MM.1S (cell line): ENCODE measurements around the gene MBOAT7.
"Not testable (repeated sequence)": the region's sequence is repeated elsewhere in the genome, so short reads cannot be mapped to it uniquely, and the experiment has no call there.

ENCODE experiments used
- EZH2 ChIP-seq: fragments of 300-600 bp; sonication (generic); optimal IDR thresholded peaks from 2 replicates; pipeline ENCODE3; 2017; ENCODE audit warnings: low read depth, mild to moderate bottlenecking, antibody characterized with exemption, low read length, mixed read lengths
- TF ChIP-seq, protein P1 (sequence below): fragments of 300-600 bp; sonication (generic); IDR thresholded peaks from 2 replicates; pipeline ENCODE4 v1.5.1; 2016; ENCODE audit warnings: antibody characterized with exemption, low read length, mixed read lengths

- TF ChIP-seq, protein P1, sequence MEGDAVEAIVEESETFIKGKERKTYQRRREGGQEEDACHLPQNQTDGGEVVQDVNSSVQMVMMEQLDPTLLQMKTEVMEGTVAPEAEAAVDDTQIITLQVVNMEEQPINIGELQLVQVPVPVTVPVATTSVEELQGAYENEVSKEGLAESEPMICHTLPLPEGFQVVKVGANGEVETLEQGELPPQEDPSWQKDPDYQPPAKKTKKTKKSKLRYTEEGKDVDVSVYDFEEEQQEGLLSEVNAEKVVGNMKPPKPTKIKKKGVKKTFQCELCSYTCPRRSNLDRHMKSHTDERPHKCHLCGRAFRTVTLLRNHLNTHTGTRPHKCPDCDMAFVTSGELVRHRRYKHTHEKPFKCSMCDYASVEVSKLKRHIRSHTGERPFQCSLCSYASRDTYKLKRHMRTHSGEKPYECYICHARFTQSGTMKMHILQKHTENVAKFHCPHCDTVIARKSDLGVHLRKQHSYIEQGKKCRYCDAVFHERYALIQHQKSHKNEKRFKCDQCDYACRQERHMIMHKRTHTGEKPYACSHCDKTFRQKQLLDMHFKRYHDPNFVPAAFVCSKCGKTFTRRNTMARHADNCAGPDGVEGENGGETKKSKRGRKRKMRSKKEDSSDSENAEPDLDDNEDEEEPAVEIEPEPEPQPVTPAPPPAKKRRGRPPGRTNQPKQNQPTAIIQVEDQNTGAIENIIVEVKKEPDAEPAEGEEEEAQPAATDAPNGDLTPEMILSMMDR, result not testable (repeated sequence)
- not testable (repeated sequence) for TF ChIP-seq EZH2
These were observed 24.8 kb upstream of the MBOAT7 start for GRCh38 chr19:54214217-54214616.
